Dedifferentiated amniotic fluid mesenchymal stem cell (primary cell): ENCODE measurements around the gene CTCFL.

ENCODE experiments used
- DNase-seq: peaks from one replicate; pipeline ENCODE4 v3.0.0-alpha.2; 2016; ENCODE audit errors: extremely low spot score

Gene CTCFL

GRCh38 chr20:57524511-57525176 is at the start of gene CTCFL:
CTCFL (minus strand) TSS chr20:57525140; CDS start chr20:57524205, 935 bp downstream.
- DNase-seq: no peak

- DNase-seq: no peak
These were observed 49.0 kb upstream of the CTCFL start for GRCh38 chr20:57573894-57574293.

- no peak for DNase-seq
These were observed 48.3 kb upstream of the CTCFL start for GRCh38 chr20:57573242-57573641.

GRCh38 chr20:57571782-57572416 is 47.0 kb upstream of the CTCFL start:
- DNase-seq: no peak

- no peak for DNase-seq
These were observed 46.0 kb upstream of the CTCFL start for GRCh38 chr20:57570920-57571319.

- DNase-seq: no peak
These were observed 45.4 kb upstream of the CTCFL start for GRCh38 chr20:57570145-57570850.

GRCh38 chr20:57568960-57569359 is 44.0 kb upstream of the CTCFL start:
- no peak for DNase-seq

- no peak for DNase-seq
These were observed 43.4 kb upstream of the CTCFL start for GRCh38 chr20:57568088-57568896.

GRCh38 chr20:57567471-57568079 is 42.6 kb upstream of the CTCFL start:
- DNase-seq: no peak

GRCh38 chr20:57566803-57567459 is 42.0 kb upstream of the CTCFL start:
- DNase-seq: no peak

- no peak for DNase-seq
These were observed 41.5 kb upstream of the CTCFL start for GRCh38 chr20:57566399-57566798.

- no peak for DNase-seq
These were observed 40.2 kb upstream of the CTCFL start for GRCh38 chr20:57564951-57565642.

- no peak for DNase-seq
These were observed 39.4 kb upstream of the CTCFL start for GRCh38 chr20:57564180-57564802.

GRCh38 chr20:57563522-57563921 is 38.6 kb upstream of the CTCFL start:
- no peak for DNase-seq

GRCh38 chr20:57562541-57563465 is 37.9 kb upstream of the CTCFL start:
- no peak for DNase-seq

- no peak for DNase-seq
These were observed 36.7 kb upstream of the CTCFL start for GRCh38 chr20:57561356-57562279.

GRCh38 chr20:57560554-57561355 is 35.8 kb upstream of the CTCFL start, which contains the start of gene PCK1:
PCK1 (plus strand) TSS chr20:57561110; CDS start chr20:57561412, 302 bp downstream.
- no peak for DNase-seq
